Right lobe of liver (tissue), 4 donors: ENCODE results near the gene VPS26B.

ENCODE experiments used
- CTCF ChIP-seq, 4 donors: fragments of 200-600 bp in 3 of 4; fragments of 450-650 bp in 1 of 4; IDR thresholded peaks; one replicate each; pipeline versions ENCODE4 v1.5.1 to v1.8.0; 2016 to 2022; ENCODE audit warnings: antibody characterized with exemption in 4 of 4, mild to moderate bottlenecking in 2 of 4
- POLR2A ChIP-seq: fragments of 450-650 bp; IDR thresholded peaks from one replicate; pipeline ENCODE4 v1.6.1; 2017; ENCODE audit warnings: antibody characterized with exemption, mild to moderate bottlenecking
- donor health status: DM: no; HTN: no; CAD: no.
- donor health status: DM: no; HTN: no; CAD: no.
- donor health status: DM: no; HTN: yes; CAD: no.

DNA sequence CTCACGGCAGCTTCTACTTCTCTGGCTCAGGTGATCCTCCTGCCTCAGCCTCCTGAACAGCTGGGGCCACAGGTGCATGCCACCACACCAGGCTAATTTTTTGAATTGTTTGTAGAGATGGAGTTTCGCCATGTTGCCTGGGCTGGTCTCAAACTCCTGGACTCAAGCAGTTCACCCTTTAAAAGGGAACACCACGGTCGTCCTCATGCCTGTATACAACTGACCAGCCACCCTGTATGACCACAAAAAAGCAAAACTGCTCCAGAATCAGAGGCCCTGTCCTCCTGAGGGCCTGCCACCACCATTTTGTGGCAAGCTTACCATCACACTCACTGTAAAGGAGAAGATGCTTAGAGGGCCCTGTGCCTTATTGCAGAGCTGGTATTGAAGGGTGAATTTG is 53.9 kb downstream of the VPS26B start:
- TF ChIP-seq CTCF (IDR thresholded peaks at IDR 0.05), result no peak
- TF ChIP-seq POLR2A, result no peak
